Heart right ventricle (tissue), 16 donors: ENCODE results near the gene POLK. TPM values are rescaled to one million over a fixed set of nuclear protein-coding genes. Genes with fewer than 3 reads are reported as not detected.
"Not testable (repeated sequence)": the region's sequence is repeated elsewhere in the genome, so short reads cannot be mapped to it uniquely, and the experiment has no call there.

Experiments used
- ATAC-seq, 8 donors: fragments of 200-7000 bp; cut with Tn5 transposase; one replicate each; pipeline ENCODE4 v1.9.1; 2020; ENCODE audit warnings: mild to moderate bottlenecking in 8 of 8, moderate library complexity in 8 of 8, moderate number of reproducible peaks in 1 of 8
- DNase-seq, 2 donors: peaks; one replicate each; pipeline ENCODE4 v3.0.0-alpha.2; 2020
- H3K27ac ChIP-seq, 10 donors: fragments of 200-600 bp; sonication (generic) in 2 of 10; one replicate each; pipeline versions ENCODE4 v1.5.0 to v1.8.0; 2020 to 2022; ENCODE audit warnings: mild to moderate bottlenecking in 3 of 10
- H3K27me3 ChIP-seq, 7 donors: fragments of 200-600 bp; one replicate each; pipeline ENCODE4 v1.8.0; 2021 to 2022; ENCODE audit warnings: mild to moderate bottlenecking in 2 of 7
- H3K36me3 ChIP-seq, 9 donors: fragments of 200-600 bp; sonication (generic) in 1 of 9; one replicate each; pipeline versions ENCODE4 v1.5.0 to v1.8.0; 2020 to 2022; ENCODE audit warnings: mild to moderate bottlenecking in 2 of 9
- H3K4me1 ChIP-seq, 9 donors: fragments of 200-600 bp; sonication (generic) in 1 of 9; one replicate each; pipeline versions ENCODE4 v1.5.0 to v1.8.0; 2020 to 2022; ENCODE audit warnings: mild to moderate bottlenecking in 4 of 9
- H3K4me3 ChIP-seq, 10 donors: fragments of 200-600 bp; sonication (generic) in 2 of 10; one replicate each; pipeline versions ENCODE4 v1.5.0 to v1.8.0; 2020 to 2022; ENCODE audit warnings: mild to moderate bottlenecking in 7 of 10, moderate library complexity in 2 of 10
- H3K9me3 ChIP-seq, 11 donors: fragments of 200-600 bp in 10 of 11; sonication (generic) in 2 of 11; one replicate each; pipeline versions ENCODE4 v1.5.0 to v1.8.0; 2013 to 2022; ENCODE audit warnings: mild to moderate bottlenecking in 2 of 11, control low read depth in 1 of 11, moderate library complexity in 1 of 11
- WGBS, 2 donors: extraction: QIAGEN DNeasy Blood & Tissue Kit; methylation state at CpG; one replicate each; pipeline ENCODE4 v1.1.7; 2013; ENCODE audit warnings: inconsistent platforms in 1 of 2; 5-methylcytosine and 5-hydroxymethylcytosine counted together
- intact Hi-C, 10 donors: fragments of 100-400 bp; cut with DNase I; formaldehyde crosslinking; loops; one replicate each; pipeline versions ENCODE4 v1.11.1 to v1.14.2; 2022
- polyA plus RNA-seq, 2 donors: library from polyadenylated mRNA; stranded (reverse); fragments of 200-250 nt; gene quantifications; one replicate each; pipeline ENCODE4 v1.2.3, GENCODE V29; 2013
- total RNA-seq, 10 donors: library from RNA; stranded (reverse); fragmentation: NEBNext Ultra II Directional in 3 of 10; extraction: Animal tissue kit (Norgen Biotek cat#: 25700) in 3 of 10; gene quantifications; one replicate each; pipeline versions ENCODE4 v1.2.1 to v1.2.4, GENCODE V29; 2021 to 2023
- TF ChIP-seq, protein P1 (sequence below), 9 donors: fragments of 200-600 bp; sonication (generic) in 2 of 9; IDR thresholded peaks; one replicate each; pipeline versions ENCODE4 v1.5.0 to v1.8.0; 2021 to 2022; ENCODE audit warnings: antibody characterized with exemption in 9 of 9, mild to moderate bottlenecking in 5 of 9, moderate library complexity in 1 of 9
- donor health status: Arrhythmogenic right ventricular cardiomyopathy.
- donor health status: ischemic (EF 13 %, LVEDD 7.1; RV severe dilation, severe dysfunction).
- donor health status: healthy with polysubstance abuse.
- donor health status: DM: no; HTN: yes; CAD: no.
- donor health status: DM: no; HTN: no; CAD: no.
- donor health status: ischemic (EF 25% LVEDD 6.9; RV normal size, moderate dysfunction).
- donor health status: ischemic (EF 25% LVEDD 5.7; RV mildly dilated, moderate dysfunction).
- donor health status: healthy.
- donor health status: DM: yes; HTN: yes; CAD: no.
- donor health status: Ischemic cardiomyopathy.
- donor health status: ischemic (EF 35%, LVEDD 5.7; RV mildly dilated, moderate dysfunction).
- donor health status: nonischemic (EF 11% LVEDD 7.7; RV severe dilation, severe dysfunction).
- donor health status: DM: yes; HTN: yes; CAD: no.
- donor health status: PGD.
- donor health status: ischemic (EF 29% LVEDD 5.4; RV normal size, mild dysfunction).
- donor health status: nonischemic (EF 23%, LVEDD 6.1; RV moderate dilation, normal function).

Gene POLK
- total and polyA plus RNA-seq, 12 donors = 4.0 to 27.2 (median 22.6) TPM

DNA sequence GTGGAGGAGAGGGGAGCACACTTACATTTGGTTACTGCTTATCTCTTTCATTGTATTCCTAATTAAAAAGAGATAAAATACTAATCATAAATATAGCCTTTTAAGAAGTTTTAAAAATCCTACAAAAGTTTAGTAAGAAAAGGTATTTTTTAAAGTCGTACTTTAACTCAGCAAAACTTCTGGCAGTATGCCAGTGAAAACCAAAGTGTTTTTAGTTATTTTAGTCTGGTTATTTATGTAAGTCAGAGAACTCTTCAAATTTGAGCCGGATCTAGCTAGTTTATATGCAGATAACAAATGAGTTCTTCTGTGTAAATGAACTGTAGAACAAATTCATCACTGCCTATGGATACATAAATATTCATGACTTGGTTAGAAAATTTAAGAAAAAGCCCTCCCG lies 63.1 kb downstream of the POLK start:
- H3K27ac ChIP-seq = peak overlapping the region in 4 of 10 donors; percentile 0 to 46 (median 16)
- H3K36me3 ChIP-seq = peaks cover 0 to 48% (median 0%) of the 10 kb centered on the region in 9 donors
- 58 to 64% methylated on average over 3 of the region's 3 CpGs for WGBS, 2 donors
- no peak for DNase-seq
- no peaks in the 10 kb centered on the region for H3K9me3 ChIP-seq
- no peak overlapping the region for H3K4me3 ChIP-seq
- ATAC-seq = peak in 3 of 8 donors; percentile 23 to 34 (median 30)
- TF ChIP-seq, protein P1, sequence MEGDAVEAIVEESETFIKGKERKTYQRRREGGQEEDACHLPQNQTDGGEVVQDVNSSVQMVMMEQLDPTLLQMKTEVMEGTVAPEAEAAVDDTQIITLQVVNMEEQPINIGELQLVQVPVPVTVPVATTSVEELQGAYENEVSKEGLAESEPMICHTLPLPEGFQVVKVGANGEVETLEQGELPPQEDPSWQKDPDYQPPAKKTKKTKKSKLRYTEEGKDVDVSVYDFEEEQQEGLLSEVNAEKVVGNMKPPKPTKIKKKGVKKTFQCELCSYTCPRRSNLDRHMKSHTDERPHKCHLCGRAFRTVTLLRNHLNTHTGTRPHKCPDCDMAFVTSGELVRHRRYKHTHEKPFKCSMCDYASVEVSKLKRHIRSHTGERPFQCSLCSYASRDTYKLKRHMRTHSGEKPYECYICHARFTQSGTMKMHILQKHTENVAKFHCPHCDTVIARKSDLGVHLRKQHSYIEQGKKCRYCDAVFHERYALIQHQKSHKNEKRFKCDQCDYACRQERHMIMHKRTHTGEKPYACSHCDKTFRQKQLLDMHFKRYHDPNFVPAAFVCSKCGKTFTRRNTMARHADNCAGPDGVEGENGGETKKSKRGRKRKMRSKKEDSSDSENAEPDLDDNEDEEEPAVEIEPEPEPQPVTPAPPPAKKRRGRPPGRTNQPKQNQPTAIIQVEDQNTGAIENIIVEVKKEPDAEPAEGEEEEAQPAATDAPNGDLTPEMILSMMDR (IDR thresholded peaks at IDR 0.05) = no peak
- peaks cover 0 to 47% (median 17%) of the 10 kb centered on the region in 9 donors for H3K4me1 ChIP-seq
- no peaks in the 10 kb centered on the region for H3K27me3 ChIP-seq
- intact Hi-C loops = no loop called here

DNA sequence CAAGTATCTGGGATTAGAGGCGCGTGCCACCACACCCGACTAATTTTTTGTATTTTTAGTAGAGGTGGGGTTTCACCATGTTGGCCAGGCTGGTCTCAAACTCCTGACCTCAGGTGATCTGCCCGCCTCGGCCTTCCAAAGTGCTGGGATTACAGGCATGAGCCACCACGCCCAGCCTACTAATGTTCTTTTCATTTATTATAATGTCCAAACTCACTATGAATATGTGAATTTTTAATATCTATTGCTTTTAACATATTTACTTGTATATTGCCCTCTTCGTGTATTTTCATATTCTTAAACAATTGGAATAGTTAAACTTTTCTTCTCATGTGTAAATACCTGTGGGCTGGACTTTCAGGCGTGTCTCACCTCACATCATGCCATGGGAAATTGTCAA lies 66.6 kb downstream of the POLK start:
- DNase-seq, H3K27ac ChIP-seq, H3K27me3 ChIP-seq, H3K4me3 ChIP-seq, intact Hi-C loops, H3K9me3 ChIP-seq, ATAC-seq: not testable (repeated sequence)
- H3K4me1 ChIP-seq = peaks cover 0 to 35% (median 17%) of the 10 kb centered on the region in 9 donors
- WGBS, 2 donors = 95 to 96% methylated on average over 8 of the region's 8 CpGs
- H3K36me3 ChIP-seq = peaks cover 0 to 74% (median 9%) of the 10 kb centered on the region in 9 donors

DNA sequence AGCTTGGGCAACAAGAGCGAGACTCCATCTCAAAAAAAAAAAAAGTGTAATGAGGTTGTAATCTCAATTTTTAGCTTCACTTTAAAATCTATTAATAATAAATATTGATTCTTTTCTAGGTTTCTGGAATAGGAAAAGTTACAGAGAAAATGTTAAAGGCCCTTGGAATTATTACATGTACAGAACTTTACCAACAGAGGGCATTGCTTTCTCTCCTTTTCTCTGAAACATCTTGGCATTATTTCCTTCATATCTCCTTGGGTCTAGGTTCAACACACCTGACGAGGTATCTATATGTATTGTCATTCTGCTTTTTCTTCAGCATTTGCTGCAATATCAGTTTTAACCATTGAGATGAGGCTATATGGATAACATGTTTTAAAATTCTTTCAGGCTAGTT lies 73.0 kb downstream of the POLK start:
- Histone ChIP-seq H3K9me3 (no peaks in the 10 kb centered on the region), H3K27me3 (no peaks in the 10 kb centered on the region), H3K4me3 (no peak overlapping the region), H3K4me1 (peaks cover 0 to 7% (median 0%) of the 10 kb centered on the region in 9 donors), H3K27ac (no peak overlapping the region), H3K36me3 (peaks cover 0 to 86% (median 16%) of the 10 kb centered on the region in 9 donors)
- 96 to 97% methylated on average over 2 of the region's 2 CpGs for WGBS, 2 donors
- intact Hi-C loops = no loop called here
- DNase-seq (no peak), ATAC-seq (no peak)
- TF ChIP-seq, protein P1 (IDR thresholded peaks at IDR 0.05) = peak in 4 of 9 donors; percentile 11 to 34 (median 28)

DNA sequence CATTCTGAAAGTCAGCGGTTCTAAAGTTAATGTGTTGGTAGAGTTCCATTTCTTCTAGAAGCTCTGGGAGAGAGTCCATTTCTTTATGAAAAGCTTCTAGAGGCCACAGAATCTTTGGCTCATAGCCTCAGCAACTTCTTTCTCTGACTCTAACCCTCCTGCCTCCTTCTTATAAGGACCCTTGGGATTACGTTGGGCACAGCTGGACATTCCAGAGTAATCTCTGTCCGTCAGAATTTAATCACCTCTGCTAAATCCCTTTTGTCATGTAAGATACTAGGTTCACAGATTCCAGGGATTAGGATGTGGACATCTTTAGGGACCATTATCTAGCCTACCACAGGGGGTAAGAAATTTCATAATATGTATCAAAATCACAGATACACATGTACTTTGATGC lies 77.0 kb downstream of the POLK start:
- Histone ChIP-seq H3K4me1 (no peaks in the 10 kb centered on the region), H3K4me3 (no peak overlapping the region), H3K9me3 (no peaks in the 10 kb centered on the region), H3K36me3 (peaks cover 0 to 91% (median 25%) of the 10 kb centered on the region in 9 donors), H3K27me3 (no peaks in the 10 kb centered on the region), H3K27ac (no peak overlapping the region)
- DNase-seq = no peak
- intact Hi-C loops = no loop called here
- no peak for ATAC-seq
- WGBS, 2 donors = 81 to 84% methylated on average over 3 of the region's 3 CpGs
- TF ChIP-seq, protein P1 (IDR thresholded peaks at IDR 0.05) = no peak

DNA sequence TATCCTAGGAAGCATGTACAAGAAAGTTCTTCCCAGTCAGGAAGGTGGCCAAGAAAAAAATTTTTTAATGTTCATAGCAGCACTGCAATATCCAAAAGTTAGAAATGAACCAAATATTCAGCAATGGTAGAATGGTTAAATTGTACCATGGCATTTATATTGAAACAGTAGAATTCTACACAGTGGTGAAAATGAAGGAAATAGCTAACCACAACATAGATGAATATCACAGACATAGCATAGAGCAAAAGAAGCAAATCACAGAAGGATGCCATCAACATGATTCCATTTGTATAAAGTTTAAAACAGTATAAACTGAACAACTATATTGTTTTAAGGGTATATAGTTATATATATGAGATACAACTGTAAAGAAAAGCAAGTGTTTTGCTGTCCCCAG lies 88.8 kb downstream of the POLK start:
- peaks cover 0 to 13% (median 0%) of the 10 kb centered on the region in 9 donors for H3K4me1 ChIP-seq
- TF ChIP-seq, protein P1 (IDR thresholded peaks at IDR 0.05) = no peak
- ATAC-seq (no peak), DNase-seq (no peak)
- H3K4me3 ChIP-seq = no peak overlapping the region
- H3K27ac ChIP-seq = no peak overlapping the region
- no peaks in the 10 kb centered on the region for H3K27me3 ChIP-seq
- H3K36me3 ChIP-seq = peaks cover 0 to 90% (median 3%) of the 10 kb centered on the region in 9 donors
- H3K9me3 ChIP-seq = no peaks in the 10 kb centered on the region
- intact Hi-C loops = no loop called here
